SK-N-SH (cell line): ENCODE data around the gene FKRP.

Experiments used
- CTCF ChIP-seq: fragments of 200-600 bp; sonication (generic); IDR thresholded peaks from 2 replicates; pipeline ENCODE4 v1.6.1; 2017; ENCODE audit warnings: antibody characterized with exemption, mild to moderate bottlenecking, moderate library complexity
- FOSL2 ChIP-seq: IDR thresholded peaks from 2 replicates; pipeline ENCODE4 v1.4.0; 2012; ENCODE audit warnings: low read depth, mild to moderate bottlenecking, moderate library complexity, borderline replicate concordance
- GATA2 ChIP-seq: sonication (generic); formaldehyde crosslinking; IDR thresholded peaks from 2 replicates; pipeline ENCODE4 v1.5.0; 2020; ENCODE audit warnings: mild to moderate bottlenecking, missing genetic modification reagents
- NRF1 ChIP-seq: IDR thresholded peaks from 2 replicates; pipeline ENCODE4 v1.6.1; 2012; ENCODE audit warnings: low read depth, mild to moderate bottlenecking, low read length
- RFX5 ChIP-seq: IDR thresholded peaks from 2 replicates; pipeline ENCODE4 v1.6.1; 2012; ENCODE audit warnings: mild to moderate bottlenecking, improper control_type of control experiment, low read length
- SIN3A ChIP-seq: IDR thresholded peaks from 2 replicates; pipeline ENCODE4 v1.6.1; 2012; ENCODE audit warnings: low read depth, mild to moderate bottlenecking, low read length, moderate library complexity, borderline replicate concordance
- USF1 ChIP-seq: IDR thresholded peaks from 2 replicates; pipeline ENCODE4 v1.4.0; 2012; ENCODE audit warnings: low read depth, borderline replicate concordance
- USF2 ChIP-seq: fragments of 150-350 bp; IDR thresholded peaks from 2 replicates; pipeline ENCODE4 v1.6.1; 2017; ENCODE audit warnings: antibody characterized with exemption, low read length, low read depth, borderline replicate concordance

GRCh38 chr19:46733690-46734292, 12.1 kb upstream of the FKRP start:
- TF ChIP-seq CTCF, result no peak
- TF ChIP-seq FOSL2, result no peak
- TF ChIP-seq NRF1, result no peak
- TF ChIP-seq USF1, result no peak
- no peak for TF ChIP-seq RFX5
- no peak for TF ChIP-seq GATA2 (CRISPR knock-in tag)
- no peak for TF ChIP-seq USF2
- TF ChIP-seq SIN3A, result no peak
